Measurements from ENCODE around the gene TMCC2.

Gene TMCC2

DNA sequence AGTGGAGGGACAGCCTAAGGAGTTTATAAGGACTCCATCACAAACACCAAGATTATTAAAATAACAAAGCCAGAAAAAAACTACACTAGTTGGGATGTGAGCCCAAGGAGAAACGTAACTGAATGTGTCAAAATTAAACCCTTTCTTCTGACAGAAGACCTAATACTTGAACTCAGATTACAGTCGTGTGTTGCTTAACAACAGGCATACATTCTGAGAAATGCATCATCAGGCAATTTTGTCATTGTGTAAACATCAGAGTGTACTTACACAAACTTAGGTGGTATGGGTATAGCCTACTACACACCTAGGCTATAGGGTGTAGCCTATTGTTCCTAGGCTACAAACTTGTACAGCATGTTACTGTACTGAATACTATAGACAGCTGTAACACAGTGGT is 39.6 kb upstream of the TMCC2 start:
- no peak for DNase-seq
- Histone ChIP-seq H3K27me3 (replicated peaks; ENCODE audit: insufficient read depth, low read length) (no peaks in the 10 kb centered on the region), H3K36me3 (replicated peaks; ENCODE audit: insufficient read depth, low read length) (no peaks in the 10 kb centered on the region), H3K79me2 (ENCODE audit: low read length) (peaks cover 48% of the 10 kb centered on the region), H3K4me1 (ENCODE audit: low read length) (peaks cover 7% of the 10 kb centered on the region), H3K9ac (ENCODE audit: low read length) (no peak overlapping the region), H3F3A (ENCODE audit: insufficient read depth, low read length) (no peaks in the 10 kb centered on the region), H3K4me2 (ENCODE audit: low read depth, low read length) (no peak overlapping the region), H3K9me2 (replicated peaks; ENCODE audit: insufficient read depth, low read length) (no peaks in the 10 kb centered on the region), H3K9me3 (replicated peaks; ENCODE audit: insufficient read depth, low read length) (no peaks in the 10 kb centered on the region), H3K27ac (ENCODE audit: low read length) (no peak overlapping the region), H2AFZ (ENCODE audit: low read length) (no peak overlapping the region), H4K20me1 (ENCODE audit: insufficient read depth, low read length) (no peaks in the 10 kb centered on the region), H3K4me3 (ENCODE audit: low read length) (no peak overlapping the region)
- TF ChIP-seq, protein P1, sequence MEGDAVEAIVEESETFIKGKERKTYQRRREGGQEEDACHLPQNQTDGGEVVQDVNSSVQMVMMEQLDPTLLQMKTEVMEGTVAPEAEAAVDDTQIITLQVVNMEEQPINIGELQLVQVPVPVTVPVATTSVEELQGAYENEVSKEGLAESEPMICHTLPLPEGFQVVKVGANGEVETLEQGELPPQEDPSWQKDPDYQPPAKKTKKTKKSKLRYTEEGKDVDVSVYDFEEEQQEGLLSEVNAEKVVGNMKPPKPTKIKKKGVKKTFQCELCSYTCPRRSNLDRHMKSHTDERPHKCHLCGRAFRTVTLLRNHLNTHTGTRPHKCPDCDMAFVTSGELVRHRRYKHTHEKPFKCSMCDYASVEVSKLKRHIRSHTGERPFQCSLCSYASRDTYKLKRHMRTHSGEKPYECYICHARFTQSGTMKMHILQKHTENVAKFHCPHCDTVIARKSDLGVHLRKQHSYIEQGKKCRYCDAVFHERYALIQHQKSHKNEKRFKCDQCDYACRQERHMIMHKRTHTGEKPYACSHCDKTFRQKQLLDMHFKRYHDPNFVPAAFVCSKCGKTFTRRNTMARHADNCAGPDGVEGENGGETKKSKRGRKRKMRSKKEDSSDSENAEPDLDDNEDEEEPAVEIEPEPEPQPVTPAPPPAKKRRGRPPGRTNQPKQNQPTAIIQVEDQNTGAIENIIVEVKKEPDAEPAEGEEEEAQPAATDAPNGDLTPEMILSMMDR (IDR thresholded peaks at IDR 0.05; ENCODE audit: low read length): no peak
- TF ChIP-seq EZH2phosphoT487 (IDR thresholded peaks at IDR 0.05; ENCODE audit: low read length): no peak
- TF ChIP-seq EZH2 (optimal IDR thresholded peaks at IDR 0.05; ENCODE audit: low read depth, low read length): no peak

DNA sequence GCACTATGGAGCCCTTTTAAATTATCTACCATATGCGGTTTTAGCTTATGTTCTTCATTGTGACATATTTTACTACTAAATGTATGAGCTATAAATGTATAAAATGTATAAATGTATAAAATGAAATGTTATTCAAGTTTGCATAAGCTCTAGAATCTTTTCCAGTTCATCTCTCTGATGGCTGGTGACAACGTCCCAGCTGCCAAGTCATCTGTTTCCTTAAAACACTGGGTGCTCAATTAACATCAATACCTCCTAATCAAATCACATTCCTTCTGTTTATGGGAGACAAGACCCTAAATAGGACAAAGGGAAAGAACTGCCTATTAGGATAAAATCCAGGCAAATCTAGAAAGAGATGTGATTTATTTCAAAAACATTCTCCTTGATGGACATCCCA is 39.1 kb upstream of the TMCC2 start:
- no peak for DNase-seq
- Histone ChIP-seq H3K4me1 (ENCODE audit: low read length) (peaks cover 5% of the 10 kb centered on the region), H3F3A (ENCODE audit: insufficient read depth, low read length) (no peaks in the 10 kb centered on the region), H3K79me2 (ENCODE audit: low read length) (peaks cover 48% of the 10 kb centered on the region), H3K9ac (ENCODE audit: low read length) (no peak overlapping the region), H4K20me1 (ENCODE audit: insufficient read depth, low read length) (no peaks in the 10 kb centered on the region), H3K36me3 (replicated peaks; ENCODE audit: insufficient read depth, low read length) (no peaks in the 10 kb centered on the region), H3K9me2 (replicated peaks; ENCODE audit: insufficient read depth, low read length) (no peaks in the 10 kb centered on the region), H3K27me3 (replicated peaks; ENCODE audit: insufficient read depth, low read length) (no peaks in the 10 kb centered on the region), H3K9me3 (replicated peaks; ENCODE audit: insufficient read depth, low read length) (no peaks in the 10 kb centered on the region), H2AFZ (ENCODE audit: low read length) (no peak overlapping the region), H3K4me2 (ENCODE audit: low read depth, low read length) (no peak overlapping the region), H3K27ac (ENCODE audit: low read length) (no peak overlapping the region), H3K4me3 (ENCODE audit: low read length) (no peak overlapping the region)
- TF ChIP-seq EZH2phosphoT487 (IDR thresholded peaks at IDR 0.05; ENCODE audit: low read length) (no peak), EZH2 (optimal IDR thresholded peaks at IDR 0.05; ENCODE audit: low read depth, low read length) (no peak)
- TF ChIP-seq, protein P1 (IDR thresholded peaks at IDR 0.05; ENCODE audit: low read length): no peak

DNA sequence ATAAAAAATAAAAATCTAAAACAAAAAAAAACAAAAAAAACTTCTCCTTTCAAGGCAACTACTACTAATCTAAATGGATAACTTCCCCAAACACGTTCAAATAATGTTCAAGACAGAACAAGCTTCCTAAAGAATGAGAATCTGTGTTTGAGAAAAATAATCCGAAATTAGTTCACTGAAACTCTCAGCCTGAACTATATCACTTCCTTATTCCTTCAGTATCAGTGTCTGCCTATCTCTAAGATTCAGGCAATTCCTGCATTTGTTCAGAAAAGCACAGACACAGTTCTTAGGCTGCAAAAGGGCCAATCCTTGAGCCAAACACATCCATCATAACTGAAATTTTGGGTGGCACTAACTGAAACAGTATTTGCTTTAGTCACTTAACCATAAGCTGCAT is 38.6 kb upstream of the TMCC2 start:
- H3K27ac ChIP-seq (ENCODE audit: low read length): no peak overlapping the region
- H3K9me3 ChIP-seq (replicated peaks; ENCODE audit: insufficient read depth, low read length): no peaks in the 10 kb centered on the region
- no peaks in the 10 kb centered on the region for H4K20me1 ChIP-seq (ENCODE audit: insufficient read depth, low read length)
- H3F3A ChIP-seq (ENCODE audit: insufficient read depth, low read length): no peaks in the 10 kb centered on the region
- no peaks in the 10 kb centered on the region for H3K27me3 ChIP-seq (replicated peaks; ENCODE audit: insufficient read depth, low read length)
- H3K4me2 ChIP-seq (ENCODE audit: low read depth, low read length): no peak overlapping the region
- TF ChIP-seq EZH2phosphoT487 (IDR thresholded peaks at IDR 0.05; ENCODE audit: low read length) (no peak), EZH2 (optimal IDR thresholded peaks at IDR 0.05; ENCODE audit: low read depth, low read length) (no peak)
- TF ChIP-seq, protein P1 (IDR thresholded peaks at IDR 0.05; ENCODE audit: low read length): no peak
- peaks cover 52% of the 10 kb centered on the region for H3K79me2 ChIP-seq (ENCODE audit: low read length)
- no peak overlapping the region for H3K4me3 ChIP-seq (ENCODE audit: low read length)
- H3K36me3 ChIP-seq (replicated peaks; ENCODE audit: insufficient read depth, low read length): no peaks in the 10 kb centered on the region
- no peak overlapping the region for H2AFZ ChIP-seq (ENCODE audit: low read length)
- no peaks in the 10 kb centered on the region for H3K4me1 ChIP-seq (ENCODE audit: low read length)
- no peak overlapping the region for H3K9ac ChIP-seq (ENCODE audit: low read length)
- no peak for DNase-seq
- H3K9me2 ChIP-seq (replicated peaks; ENCODE audit: insufficient read depth, low read length): no peaks in the 10 kb centered on the region
